ENCODE results near the gene NEUROD6.

DNA sequence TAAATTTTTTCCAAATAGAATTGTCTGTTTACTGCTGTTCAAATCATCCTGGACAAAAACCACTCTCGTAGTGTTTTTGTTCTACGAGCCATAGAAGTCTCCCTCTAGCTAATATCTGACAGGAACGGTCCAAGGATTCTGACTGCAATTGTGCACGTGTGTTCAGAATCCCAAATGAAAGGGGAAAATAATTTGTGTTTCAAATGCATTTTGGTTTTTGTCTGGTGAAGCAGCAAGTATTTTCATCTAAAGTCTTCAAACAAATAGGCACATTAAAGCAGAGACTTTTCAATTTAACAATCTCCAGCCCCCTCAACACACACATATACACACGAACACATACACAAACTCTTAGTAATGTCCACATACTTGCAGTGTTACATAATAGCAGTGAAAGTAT is 475 bp downstream of the NEUROD6 start:
- TF ChIP-seq POLR2A (IDR thresholded peaks at IDR 0.05) (no peak), POLR2AphosphoS5 (IDR thresholded peaks at IDR 0.05) (no peak)
- TF ChIP-seq, protein P1, sequence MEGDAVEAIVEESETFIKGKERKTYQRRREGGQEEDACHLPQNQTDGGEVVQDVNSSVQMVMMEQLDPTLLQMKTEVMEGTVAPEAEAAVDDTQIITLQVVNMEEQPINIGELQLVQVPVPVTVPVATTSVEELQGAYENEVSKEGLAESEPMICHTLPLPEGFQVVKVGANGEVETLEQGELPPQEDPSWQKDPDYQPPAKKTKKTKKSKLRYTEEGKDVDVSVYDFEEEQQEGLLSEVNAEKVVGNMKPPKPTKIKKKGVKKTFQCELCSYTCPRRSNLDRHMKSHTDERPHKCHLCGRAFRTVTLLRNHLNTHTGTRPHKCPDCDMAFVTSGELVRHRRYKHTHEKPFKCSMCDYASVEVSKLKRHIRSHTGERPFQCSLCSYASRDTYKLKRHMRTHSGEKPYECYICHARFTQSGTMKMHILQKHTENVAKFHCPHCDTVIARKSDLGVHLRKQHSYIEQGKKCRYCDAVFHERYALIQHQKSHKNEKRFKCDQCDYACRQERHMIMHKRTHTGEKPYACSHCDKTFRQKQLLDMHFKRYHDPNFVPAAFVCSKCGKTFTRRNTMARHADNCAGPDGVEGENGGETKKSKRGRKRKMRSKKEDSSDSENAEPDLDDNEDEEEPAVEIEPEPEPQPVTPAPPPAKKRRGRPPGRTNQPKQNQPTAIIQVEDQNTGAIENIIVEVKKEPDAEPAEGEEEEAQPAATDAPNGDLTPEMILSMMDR (IDR thresholded peaks at IDR 0.05 in 8 of 11, conservative IDR thresholded peaks at IDR 0.05 in 3 of 11), result no peak
